Measurements from ENCODE around the gene GFRA3. TPM values are rescaled to one million over a fixed set of nuclear protein-coding genes. Genes with fewer than 3 reads are reported as not detected.

Gene GFRA3
- total and polyA plus RNA-seq, 9 donors, result 1.9 to 18.2 (median 7.0) TPM

DNA sequence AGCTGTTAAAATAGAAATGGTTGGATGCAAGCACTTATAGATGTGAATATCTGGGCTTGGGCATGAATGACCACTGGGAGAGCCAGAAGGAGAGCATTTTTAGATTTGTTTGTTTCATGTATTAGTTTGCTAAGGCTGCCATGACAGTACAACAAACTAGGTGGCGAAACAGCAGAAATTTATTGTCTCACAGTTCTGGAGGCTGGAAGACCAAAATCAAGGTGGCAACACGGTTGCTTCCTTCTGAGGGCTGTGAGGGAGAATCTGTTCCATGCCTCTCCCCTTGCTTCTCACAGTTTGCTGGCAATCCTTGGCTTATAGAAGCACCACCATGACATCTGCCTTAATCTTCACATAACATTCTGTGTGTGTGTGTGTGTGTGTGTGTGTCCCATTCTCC is 41.1 kb downstream of the GFRA3 start:
- no peak for DNase-seq
- Histone ChIP-seq H3K4me1 (ENCODE audit: control insufficient read depth, insufficient read depth, low read length) (no peaks in the 10 kb centered on the region), H3K36me3 (ENCODE audit: control insufficient read depth, insufficient read depth, low read length) (no peaks in the 10 kb centered on the region), H3K4me3 (ENCODE audit: low read length) (no peak overlapping the region), H3K9me3 (replicated peaks; ENCODE audit: control insufficient read depth, low read depth, low read length) (no peaks in the 10 kb centered on the region), H3K27ac (ENCODE audit: low read length) (no peak overlapping the region), H3K27me3 (ENCODE audit: control insufficient read depth, insufficient read depth, low read length) (no peaks in the 10 kb centered on the region)
- WGBS (ENCODE audit: insufficient coverage), result 67% methylated on average over 1 of the region's 2 CpGs

DNA sequence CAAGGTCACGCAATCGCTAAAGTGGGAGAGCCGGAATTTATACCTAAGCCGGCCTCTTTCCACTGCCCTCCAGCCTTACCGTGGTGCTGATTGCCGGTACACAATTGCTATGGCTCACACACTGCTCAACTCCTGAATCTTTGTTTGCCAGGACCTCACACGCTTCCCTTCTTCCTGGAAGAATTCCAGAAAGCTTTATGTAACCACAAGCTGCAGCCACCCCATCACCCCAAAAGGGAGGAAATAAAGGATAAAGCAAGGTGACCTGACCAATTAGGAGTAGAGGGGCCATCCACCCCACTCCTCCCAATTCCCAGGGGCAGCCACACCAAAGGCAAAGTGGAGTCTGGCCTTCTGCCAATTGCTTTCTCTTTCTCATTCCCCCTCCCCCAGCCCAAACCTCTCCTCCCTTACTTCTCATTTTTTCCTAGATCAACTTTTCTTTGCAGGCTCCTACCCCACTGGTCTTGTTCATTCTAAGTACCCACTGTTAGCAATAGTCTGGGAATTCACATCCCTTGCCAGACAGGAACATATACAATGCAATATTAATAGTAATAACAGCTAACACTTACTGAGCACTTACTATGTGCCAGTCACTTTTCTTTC is 43.3 kb downstream of the GFRA3 start:
- WGBS (ENCODE audit: insufficient coverage), result 58% methylated on average over 6 of the region's 7 CpGs
- DNase-seq, result peak; percentile 35
- Histone ChIP-seq H3K36me3 (ENCODE audit: control insufficient read depth, insufficient read depth, low read length) (no peaks in the 10 kb centered on the region), H3K4me3 (ENCODE audit: low read length) (no peak overlapping the region), H3K27ac (ENCODE audit: low read length) (no peak overlapping the region), H3K9me3 (replicated peaks; ENCODE audit: control insufficient read depth, low read depth, low read length) (peaks cover 2% of the 10 kb centered on the region), H3K4me1 (ENCODE audit: control insufficient read depth, insufficient read depth, low read length) (no peaks in the 10 kb centered on the region), H3K27me3 (ENCODE audit: control insufficient read depth, insufficient read depth, low read length) (no peaks in the 10 kb centered on the region)

- no peak for DNase-seq
- Histone ChIP-seq H3K4me3 (ENCODE audit: low read length) (no peak overlapping the region), H3K4me1 (ENCODE audit: control insufficient read depth, insufficient read depth, low read length) (no peaks in the 10 kb centered on the region), H3K27me3 (ENCODE audit: control insufficient read depth, insufficient read depth, low read length) (no peaks in the 10 kb centered on the region), H3K27ac (ENCODE audit: low read length) (no peak overlapping the region), H3K36me3 (ENCODE audit: control insufficient read depth, insufficient read depth, low read length) (no peaks in the 10 kb centered on the region), H3K9me3 (replicated peaks; ENCODE audit: control insufficient read depth, low read depth, low read length) (peaks cover 2% of the 10 kb centered on the region)
Observed at GRCh38 chr5:138230261-138230660, 44.2 kb downstream of the GFRA3 start.

DNA sequence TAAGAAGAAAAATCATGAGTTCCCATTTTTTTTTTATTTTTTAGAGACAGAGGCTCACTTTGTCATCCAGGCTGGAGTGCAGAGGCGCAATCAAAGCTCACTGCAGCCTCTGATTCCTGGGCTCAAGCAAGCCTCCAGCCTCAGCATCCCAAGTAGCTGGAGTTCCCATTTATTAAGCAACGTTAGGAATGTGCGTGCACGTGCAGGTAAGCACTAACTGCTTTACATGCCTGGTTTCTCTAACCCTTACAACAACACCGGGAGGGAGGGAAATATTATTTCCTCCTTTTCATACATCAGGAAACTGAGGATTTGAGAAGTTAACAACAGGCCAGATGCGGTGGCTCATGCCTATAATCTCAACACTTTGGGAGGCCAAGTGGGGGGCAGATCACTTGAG is 45.0 kb downstream of the GFRA3 start:
- peaks cover 2% of the 10 kb centered on the region for H3K9me3 ChIP-seq (replicated peaks; ENCODE audit: control insufficient read depth, low read depth, low read length)
- H3K4me3 ChIP-seq (ENCODE audit: low read length), result no peak overlapping the region
- H3K27me3 ChIP-seq (ENCODE audit: control insufficient read depth, insufficient read depth, low read length), result no peaks in the 10 kb centered on the region
- DNase-seq, result no peak
- no peaks in the 10 kb centered on the region for H3K4me1 ChIP-seq (ENCODE audit: control insufficient read depth, insufficient read depth, low read length)
- H3K36me3 ChIP-seq (ENCODE audit: control insufficient read depth, insufficient read depth, low read length), result no peaks in the 10 kb centered on the region
- 68% methylated on average over 2 of the region's 6 CpGs for WGBS (ENCODE audit: insufficient coverage)
- H3K27ac ChIP-seq (ENCODE audit: low read length), result no peak overlapping the region

DNA sequence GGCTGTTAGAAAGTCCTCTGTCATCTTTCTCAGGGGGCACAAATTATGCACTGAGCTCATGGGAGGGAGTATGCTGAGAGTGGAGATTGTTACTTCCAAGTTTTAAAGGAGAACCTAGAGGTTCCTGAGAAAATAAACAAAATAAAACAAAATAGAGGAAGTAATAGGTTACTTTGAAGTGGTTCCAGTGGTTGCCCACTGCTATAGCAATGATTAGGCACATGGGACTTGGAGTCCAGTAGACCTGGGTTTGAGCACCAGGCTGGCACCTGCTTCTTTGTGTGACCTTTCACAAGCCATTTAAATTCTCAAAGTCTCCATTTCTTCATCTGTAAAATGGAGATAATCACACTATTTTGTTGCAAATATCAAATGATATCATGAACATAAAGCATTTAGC is 47.5 kb downstream of the GFRA3 start:
- Histone ChIP-seq H3K4me1 (ENCODE audit: control insufficient read depth, insufficient read depth, low read length) (no peaks in the 10 kb centered on the region), H3K36me3 (ENCODE audit: control insufficient read depth, insufficient read depth, low read length) (no peaks in the 10 kb centered on the region), H3K4me3 (ENCODE audit: low read length) (no peak overlapping the region), H3K9me3 (replicated peaks; ENCODE audit: control insufficient read depth, low read depth, low read length) (peaks cover 2% of the 10 kb centered on the region), H3K27me3 (ENCODE audit: control insufficient read depth, insufficient read depth, low read length) (peaks cover 4% of the 10 kb centered on the region), H3K27ac (ENCODE audit: low read length) (no peak overlapping the region)
- DNase-seq, result no peak

DNA sequence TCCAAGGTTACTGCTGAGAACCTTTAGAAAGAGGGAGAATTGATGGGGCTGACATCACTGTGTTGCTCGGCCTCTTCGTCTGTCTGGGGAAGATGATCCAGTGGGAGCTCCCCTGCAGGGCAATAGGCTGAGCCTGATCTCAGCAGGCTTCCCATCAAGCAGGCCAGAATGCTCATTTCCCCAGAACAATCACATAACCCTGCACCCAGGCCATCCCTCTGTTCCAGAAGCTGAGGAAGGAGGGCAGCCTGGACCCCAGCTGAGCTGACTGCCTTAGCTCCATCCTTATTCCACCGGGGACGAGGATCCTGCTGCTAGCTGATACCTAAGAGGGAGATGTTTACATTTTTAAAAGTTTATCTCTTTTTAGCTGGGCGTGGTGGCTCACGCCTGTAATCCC is 49.7 kb downstream of the GFRA3 start:
- Histone ChIP-seq H3K4me1 (ENCODE audit: control insufficient read depth, insufficient read depth, low read length) (no peaks in the 10 kb centered on the region), H3K4me3 (ENCODE audit: low read length) (no peak overlapping the region), H3K27ac (ENCODE audit: low read length) (no peak overlapping the region), H3K9me3 (replicated peaks; ENCODE audit: control insufficient read depth, low read depth, low read length) (peaks cover 2% of the 10 kb centered on the region), H3K27me3 (ENCODE audit: control insufficient read depth, insufficient read depth, low read length) (peaks cover 4% of the 10 kb centered on the region), H3K36me3 (ENCODE audit: control insufficient read depth, insufficient read depth, low read length) (no peaks in the 10 kb centered on the region)
- DNase-seq, result no peak
- no CpG with 5 or more reads among the region's 6 CpGs for WGBS (ENCODE audit: insufficient coverage)

DNA sequence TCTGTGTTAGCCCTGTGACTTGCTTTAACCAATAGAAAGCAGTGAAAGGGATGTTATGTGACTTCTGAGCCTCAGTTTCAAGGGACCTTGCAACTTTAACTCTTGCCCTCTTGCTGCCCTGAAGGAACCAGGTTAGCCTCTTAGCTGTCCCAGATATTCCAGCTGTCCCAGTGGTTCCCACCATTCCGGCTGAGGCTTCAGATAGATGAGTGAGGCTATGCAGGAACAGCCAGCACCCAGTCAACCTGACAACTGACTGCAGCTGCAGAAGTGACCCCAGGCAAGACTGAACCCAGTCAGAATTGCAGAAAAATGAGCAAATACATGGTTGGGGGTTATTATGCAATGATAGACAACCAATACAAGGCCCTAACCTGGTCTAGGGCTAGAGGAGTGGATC is 50.9 kb downstream of the GFRA3 start:
- Histone ChIP-seq H3K27ac (ENCODE audit: low read length) (no peak overlapping the region), H3K4me3 (ENCODE audit: low read length) (no peak overlapping the region), H3K36me3 (ENCODE audit: control insufficient read depth, insufficient read depth, low read length) (no peaks in the 10 kb centered on the region), H3K4me1 (ENCODE audit: control insufficient read depth, insufficient read depth, low read length) (no peaks in the 10 kb centered on the region), H3K27me3 (ENCODE audit: control insufficient read depth, insufficient read depth, low read length) (peaks cover 4% of the 10 kb centered on the region), H3K9me3 (replicated peaks; ENCODE audit: control insufficient read depth, low read depth, low read length) (peaks cover 2% of the 10 kb centered on the region)
- DNase-seq, result no peak
- WGBS (ENCODE audit: insufficient coverage), result 89% methylated on average over 1 of the region's 1 CpG

DNA sequence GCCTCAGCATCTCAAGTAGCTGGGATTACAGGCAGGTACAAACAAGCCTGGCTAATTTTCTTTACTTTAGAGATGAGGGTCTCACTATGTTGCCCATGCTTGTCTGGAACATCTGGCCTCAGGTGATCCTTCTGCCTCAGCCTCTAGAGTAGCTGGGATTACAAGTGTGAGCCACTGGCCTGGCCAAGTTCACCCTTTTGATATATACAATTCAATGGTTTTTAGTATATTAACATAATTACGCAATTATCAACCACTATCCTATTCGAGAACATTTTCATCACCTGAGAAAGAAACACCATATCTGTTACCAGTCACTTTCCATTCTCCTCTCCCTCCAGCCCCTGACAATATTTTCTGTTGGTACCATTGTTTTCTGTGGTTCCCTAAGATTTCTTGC is 57.6 kb downstream of the GFRA3 start:
- Histone ChIP-seq H3K27ac (ENCODE audit: low read length) (no peak overlapping the region), H3K36me3 (ENCODE audit: control insufficient read depth, insufficient read depth, low read length) (no peaks in the 10 kb centered on the region), H3K27me3 (ENCODE audit: control insufficient read depth, insufficient read depth, low read length) (no peaks in the 10 kb centered on the region), H3K4me1 (ENCODE audit: control insufficient read depth, insufficient read depth, low read length) (peaks cover 10% of the 10 kb centered on the region), H3K9me3 (replicated peaks; ENCODE audit: control insufficient read depth, low read depth, low read length) (no peaks in the 10 kb centered on the region), H3K4me3 (ENCODE audit: low read length) (no peak overlapping the region)
- DNase-seq, result no peak
- WGBS (ENCODE audit: insufficient coverage), result no CpG with 5 or more reads among the region's 2 CpGs

DNA sequence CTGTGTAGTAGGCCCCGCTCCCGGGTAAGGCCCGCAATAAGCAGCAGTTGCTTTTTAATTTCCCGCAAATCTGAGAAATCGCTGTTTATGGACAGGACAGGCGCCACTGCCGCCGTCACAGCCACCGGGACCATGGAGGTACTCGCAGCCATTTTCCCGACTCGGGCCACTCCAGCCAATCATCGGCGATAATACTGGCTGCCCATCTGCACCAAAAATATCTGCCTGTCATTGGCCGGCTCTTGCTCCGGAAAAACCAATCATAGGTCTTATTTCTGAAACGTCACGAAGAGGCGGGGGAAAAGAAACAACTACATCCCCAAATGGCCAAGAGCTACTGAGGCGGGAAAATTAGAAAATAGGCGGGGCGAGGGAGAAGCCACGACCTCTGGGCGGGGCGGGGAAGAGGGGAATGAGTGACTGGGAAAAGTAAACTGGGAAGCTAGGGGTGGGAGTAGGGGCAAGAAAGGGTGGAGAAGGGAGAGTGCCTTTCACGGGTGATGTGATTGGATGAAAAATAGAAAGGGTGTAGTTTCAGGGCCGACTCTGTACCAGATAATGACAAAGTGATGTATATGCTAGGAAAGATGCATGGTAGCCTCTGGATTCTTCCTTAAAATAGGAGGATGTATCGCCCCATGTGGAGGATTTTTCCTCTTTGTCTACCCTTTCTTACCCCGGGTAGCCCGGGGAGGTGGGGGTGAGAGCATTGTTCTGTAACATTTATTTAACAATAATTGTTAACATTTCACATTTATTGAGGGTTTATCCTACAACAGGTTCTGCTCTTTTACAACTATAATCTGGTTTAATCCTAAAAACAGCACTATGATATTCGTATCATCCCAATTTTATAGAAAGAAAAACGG is 61.0 kb downstream of the GFRA3 start, which contains the start of gene CDC23:
Gene CDC23, minus strand, starts transcription at position 163 of the 869 bp plus-strand sequence. Its CDS starts 11 bp downstream, at position 152.
- H3K36me3 ChIP-seq (ENCODE audit: control insufficient read depth, insufficient read depth, low read length), result peaks cover 7% of the 10 kb centered on the region
- H3K9me3 ChIP-seq (replicated peaks; ENCODE audit: control insufficient read depth, low read depth, low read length), result no peaks in the 10 kb centered on the region
- WGBS (ENCODE audit: insufficient coverage), result under 1% methylated on average over 29 of the region's 32 CpGs
- H3K4me1 ChIP-seq (ENCODE audit: control insufficient read depth, insufficient read depth, low read length), result peaks cover 10% of the 10 kb centered on the region
- peak within 1 kb of the TSS; percentile 90 for H3K27ac ChIP-seq (ENCODE audit: low read length)
- H3K27me3 ChIP-seq (ENCODE audit: control insufficient read depth, insufficient read depth, low read length), result no peaks in the 10 kb centered on the region
- peak within 1 kb of the TSS; percentile 92 for H3K4me3 ChIP-seq (ENCODE audit: low read length)
- peak; percentile 100 for DNase-seq

DNA sequence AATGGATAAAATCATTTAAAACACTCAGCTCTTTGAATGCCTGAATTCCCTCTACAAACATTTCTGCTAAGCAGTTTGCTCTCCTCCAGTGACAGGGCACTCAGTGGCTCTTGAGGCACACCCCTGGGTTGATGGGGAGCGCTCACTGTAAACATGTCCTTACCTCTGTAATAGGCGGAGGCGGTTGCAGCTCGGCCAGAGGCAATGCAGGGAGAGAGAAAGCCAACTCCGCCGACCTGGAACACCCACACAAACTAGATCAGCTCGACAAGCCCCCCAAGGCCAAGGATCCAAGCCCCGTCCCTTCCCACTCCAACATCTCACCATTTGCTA is 61.6 kb downstream of the GFRA3 start:
- DNase-seq, result no peak
- H3K4me3 ChIP-seq (ENCODE audit: low read length), result peak overlapping the region; percentile 92
- H3K4me1 ChIP-seq (ENCODE audit: control insufficient read depth, insufficient read depth, low read length), result peaks cover 10% of the 10 kb centered on the region
- no peaks in the 10 kb centered on the region for H3K27me3 ChIP-seq (ENCODE audit: control insufficient read depth, insufficient read depth, low read length)
- H3K9me3 ChIP-seq (replicated peaks; ENCODE audit: control insufficient read depth, low read depth, low read length), result no peaks in the 10 kb centered on the region
- peaks cover 7% of the 10 kb centered on the region for H3K36me3 ChIP-seq (ENCODE audit: control insufficient read depth, insufficient read depth, low read length)
- WGBS (ENCODE audit: insufficient coverage), result 0% methylated on average over 2 of the region's 8 CpGs
- H3K27ac ChIP-seq (ENCODE audit: low read length), result peak overlapping the region; percentile 90

All from muscle of leg (tissue), 11 donors.